Measurements from ENCODE around the gene IFT22. TPM values are rescaled to one million over a fixed set of nuclear protein-coding genes. Genes with fewer than 3 reads are reported as not detected.
"Not testable (repeated sequence)": the region's sequence is repeated elsewhere in the genome, so short reads cannot be mapped to it uniquely, and the experiment has no call there.

IFT22 gene
- total RNA-seq, 1 experiment from 2014 or later, result 41.9 TPM

DNA sequence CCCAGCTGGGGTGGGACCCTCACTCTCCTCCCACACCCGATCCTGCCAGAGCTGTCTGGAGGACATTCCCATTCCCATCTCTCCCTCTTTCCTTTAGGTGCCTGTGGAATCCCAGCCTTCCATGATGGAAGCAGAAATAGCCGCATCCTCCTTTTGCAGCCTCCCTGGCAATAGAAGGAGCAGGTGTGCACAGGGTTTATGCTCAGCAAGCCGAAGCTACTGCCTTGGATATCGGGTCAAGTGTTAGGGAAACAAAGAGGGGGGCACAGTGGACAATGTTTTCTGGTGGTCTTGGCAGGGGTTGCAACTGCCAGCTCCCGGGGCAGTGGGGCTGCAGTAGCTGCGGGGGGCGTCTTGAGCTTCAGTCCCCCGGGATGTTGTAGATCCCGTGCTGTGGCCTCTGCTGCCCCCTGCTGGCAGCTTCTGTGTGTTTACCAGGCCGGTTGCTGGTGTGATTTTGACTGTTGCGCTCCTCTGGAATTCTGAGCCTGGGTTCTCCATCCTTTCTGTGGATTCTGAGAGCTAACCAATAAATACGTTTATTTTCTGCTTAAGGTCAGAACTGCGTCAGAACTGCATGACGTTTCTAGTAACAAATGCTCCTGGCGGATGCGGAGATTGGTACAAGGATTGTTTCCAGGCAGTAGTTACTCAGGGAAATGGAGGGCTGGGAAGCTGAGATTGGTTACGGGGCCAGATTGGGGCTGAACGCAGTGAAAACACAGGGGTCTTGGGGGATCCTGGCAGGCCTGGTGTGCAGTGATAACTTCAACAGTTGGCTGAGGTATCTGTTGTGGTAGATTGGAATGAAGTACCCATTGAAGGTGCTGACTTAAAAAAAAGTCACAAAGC is 31.2 kb downstream of the IFT22 start:
- DNase-seq (ENCODE audit: low spot score), result peak; percentile 52
- H3K4me3 ChIP-seq (ENCODE audit: low read depth, low read length, poor library complexity, severe bottlenecking); BruUV-seq (replicated peaks); H3K4me1 ChIP-seq (ENCODE audit: insufficient read depth, low read length, poor library complexity, severe bottlenecking); intact Hi-C loops (cut with micrococcal nuclease; ENCODE audit: unreplicated experiment); H3K9me3 ChIP-seq (ENCODE audit: low read depth, low read length, poor library complexity, severe bottlenecking); H3K36me3 ChIP-seq (ENCODE audit: insufficient read depth, low read length, poor library complexity, severe bottlenecking); POLR2A ChIA-PET (ENCODE audit: low non-redundant PET); H3K27ac ChIP-seq (ENCODE audit: low read depth, low read length, poor library complexity, severe bottlenecking); H3K27me3 ChIP-seq (replicated peaks; ENCODE audit: insufficient read depth, low read depth, low read length, poor library complexity): not testable (repeated sequence)
- TF ChIP-seq, protein P1, sequence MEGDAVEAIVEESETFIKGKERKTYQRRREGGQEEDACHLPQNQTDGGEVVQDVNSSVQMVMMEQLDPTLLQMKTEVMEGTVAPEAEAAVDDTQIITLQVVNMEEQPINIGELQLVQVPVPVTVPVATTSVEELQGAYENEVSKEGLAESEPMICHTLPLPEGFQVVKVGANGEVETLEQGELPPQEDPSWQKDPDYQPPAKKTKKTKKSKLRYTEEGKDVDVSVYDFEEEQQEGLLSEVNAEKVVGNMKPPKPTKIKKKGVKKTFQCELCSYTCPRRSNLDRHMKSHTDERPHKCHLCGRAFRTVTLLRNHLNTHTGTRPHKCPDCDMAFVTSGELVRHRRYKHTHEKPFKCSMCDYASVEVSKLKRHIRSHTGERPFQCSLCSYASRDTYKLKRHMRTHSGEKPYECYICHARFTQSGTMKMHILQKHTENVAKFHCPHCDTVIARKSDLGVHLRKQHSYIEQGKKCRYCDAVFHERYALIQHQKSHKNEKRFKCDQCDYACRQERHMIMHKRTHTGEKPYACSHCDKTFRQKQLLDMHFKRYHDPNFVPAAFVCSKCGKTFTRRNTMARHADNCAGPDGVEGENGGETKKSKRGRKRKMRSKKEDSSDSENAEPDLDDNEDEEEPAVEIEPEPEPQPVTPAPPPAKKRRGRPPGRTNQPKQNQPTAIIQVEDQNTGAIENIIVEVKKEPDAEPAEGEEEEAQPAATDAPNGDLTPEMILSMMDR (conservative IDR thresholded peaks at IDR 0.05; ENCODE audit: low read depth, low read length), result peak; percentile 72
- CTCF ChIA-PET, result interaction anchor here (0.5 to 1.6 kb wide), 5 partner anchors 13 to 413 kb away, joined by 3 to 9 read pairs (median 5); no protein-coding TSS in a partner anchor

DNA sequence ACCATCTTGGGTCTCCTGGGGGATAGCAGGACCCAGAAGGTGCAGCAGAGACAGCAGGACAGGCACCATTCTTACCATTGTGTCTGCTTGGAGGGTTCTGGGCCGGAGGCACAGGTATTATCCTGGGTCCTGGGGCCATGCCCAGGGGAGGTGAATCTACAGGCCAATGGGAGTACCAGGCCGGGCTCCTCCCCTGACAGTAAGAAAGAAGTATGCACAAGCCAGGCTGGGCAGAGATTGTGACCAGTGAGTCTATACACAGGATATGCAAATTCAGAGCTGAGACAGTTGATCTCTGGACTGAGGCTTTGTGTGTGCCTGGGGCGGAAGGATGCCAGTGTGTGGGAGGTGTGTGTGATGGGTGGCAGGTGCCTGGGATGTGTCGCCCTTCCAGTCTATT is 31.9 kb downstream of the IFT22 start:
- H3K4me3 ChIP-seq (ENCODE audit: low read depth, low read length, poor library complexity, severe bottlenecking); intact Hi-C loops (cut with micrococcal nuclease; ENCODE audit: unreplicated experiment); H3K9me3 ChIP-seq (ENCODE audit: low read depth, low read length, poor library complexity, severe bottlenecking); H3K27ac ChIP-seq (ENCODE audit: low read depth, low read length, poor library complexity, severe bottlenecking); BruUV-seq (replicated peaks); H3K27me3 ChIP-seq (replicated peaks; ENCODE audit: insufficient read depth, low read depth, low read length, poor library complexity); H3K36me3 ChIP-seq (ENCODE audit: insufficient read depth, low read length, poor library complexity, severe bottlenecking); DNase-seq (ENCODE audit: low spot score); POLR2A ChIA-PET (ENCODE audit: low non-redundant PET); H3K4me1 ChIP-seq (ENCODE audit: insufficient read depth, low read length, poor library complexity, severe bottlenecking): not testable (repeated sequence)
- CTCF ChIA-PET, result interaction anchor here (1.6 kb wide), 1 partner anchor 146 kb away, joined by 3 read pairs; no protein-coding TSS in a partner anchor

GRCh38 chr7:101288439-101288838 is 33.2 kb downstream of the IFT22 start:
- Histone ChIP-seq H3K36me3 (ENCODE audit: insufficient read depth, low read length, poor library complexity, severe bottlenecking) (no peaks in the 10 kb centered on the region), H3K27ac (ENCODE audit: low read depth, low read length, poor library complexity, severe bottlenecking) (no peak overlapping the region), H3K27me3 (replicated peaks; ENCODE audit: insufficient read depth, low read depth, low read length, poor library complexity) (peaks cover 8% of the 10 kb centered on the region), H3K9me3 (ENCODE audit: low read depth, low read length, poor library complexity, severe bottlenecking) (no peaks in the 10 kb centered on the region), H3K4me3 (ENCODE audit: low read depth, low read length, poor library complexity, severe bottlenecking) (no peak overlapping the region), H3K4me1 (ENCODE audit: insufficient read depth, low read length, poor library complexity, severe bottlenecking) (no peaks in the 10 kb centered on the region)
- TF ChIP-seq, protein P1 (conservative IDR thresholded peaks at IDR 0.05; ENCODE audit: low read depth, low read length), result no peak
- TF ChIP-seq EZH2 (IDR thresholded peaks at IDR 0.05; ENCODE audit: borderline replicate concordance, low read depth, low read length, poor library complexity, severe bottlenecking), result no peak
- no peak for DNase-seq (ENCODE audit: low spot score)
- intact Hi-C loops (cut with micrococcal nuclease; ENCODE audit: unreplicated experiment), result no loop called here
- CTCF ChIA-PET, result no interaction called here
- BruUV-seq (replicated peaks), result no TSS peak
- POLR2A ChIA-PET (ENCODE audit: low non-redundant PET), result no interaction called here

DNA sequence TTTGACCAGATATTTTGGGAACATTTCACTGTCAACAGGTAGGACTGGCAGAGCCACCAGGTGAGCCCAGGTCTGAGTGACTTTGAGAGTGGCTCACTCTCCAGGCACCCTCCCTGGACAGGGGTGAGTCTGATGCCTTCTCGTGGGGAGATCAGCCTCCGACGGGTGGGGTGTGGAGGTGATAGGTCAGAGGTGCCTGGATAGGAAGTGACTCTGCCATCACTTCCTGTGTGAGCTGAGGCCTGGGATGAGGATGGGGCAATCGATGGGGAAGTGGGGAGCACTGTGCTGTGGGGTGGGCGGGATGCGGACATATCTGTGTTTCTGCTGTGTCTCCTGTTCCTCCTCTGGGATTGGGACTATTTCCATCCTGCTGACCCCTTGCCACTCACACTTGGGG is 34.6 kb downstream of the IFT22 start:
- TF ChIP-seq EZH2 (IDR thresholded peaks at IDR 0.05; ENCODE audit: borderline replicate concordance, low read depth, low read length, poor library complexity, severe bottlenecking), result no peak
- TF ChIP-seq, protein P1 (conservative IDR thresholded peaks at IDR 0.05; ENCODE audit: low read depth, low read length), result no peak
- no peak for DNase-seq (ENCODE audit: low spot score)
- POLR2A ChIA-PET (ENCODE audit: low non-redundant PET), result no interaction called here
- Histone ChIP-seq H3K9me3 (ENCODE audit: low read depth, low read length, poor library complexity, severe bottlenecking) (no peaks in the 10 kb centered on the region), H3K27ac (ENCODE audit: low read depth, low read length, poor library complexity, severe bottlenecking) (no peak overlapping the region), H3K27me3 (replicated peaks; ENCODE audit: insufficient read depth, low read depth, low read length, poor library complexity) (peaks cover 7% of the 10 kb centered on the region), H3K4me1 (ENCODE audit: insufficient read depth, low read length, poor library complexity, severe bottlenecking) (no peaks in the 10 kb centered on the region), H3K36me3 (ENCODE audit: insufficient read depth, low read length, poor library complexity, severe bottlenecking) (no peaks in the 10 kb centered on the region), H3K4me3 (ENCODE audit: low read depth, low read length, poor library complexity, severe bottlenecking) (no peak overlapping the region)
- no TSS peak for BruUV-seq (replicated peaks)
- CTCF ChIA-PET, result no interaction called here
- intact Hi-C loops (cut with micrococcal nuclease; ENCODE audit: unreplicated experiment), result no loop called here

- BruUV-seq (replicated peaks); POLR2A ChIA-PET (ENCODE audit: low non-redundant PET); H3K27ac ChIP-seq (ENCODE audit: low read depth, low read length, poor library complexity, severe bottlenecking); CTCF ChIA-PET; H3K4me1 ChIP-seq (ENCODE audit: insufficient read depth, low read length, poor library complexity, severe bottlenecking); H3K36me3 ChIP-seq (ENCODE audit: insufficient read depth, low read length, poor library complexity, severe bottlenecking); H3K9me3 ChIP-seq (ENCODE audit: low read depth, low read length, poor library complexity, severe bottlenecking); H3K4me3 ChIP-seq (ENCODE audit: low read depth, low read length, poor library complexity, severe bottlenecking); DNase-seq (ENCODE audit: low spot score); intact Hi-C loops (cut with micrococcal nuclease; ENCODE audit: unreplicated experiment); H3K27me3 ChIP-seq (replicated peaks; ENCODE audit: insufficient read depth, low read depth, low read length, poor library complexity): not testable (repeated sequence)
Observed at GRCh38 chr7:101285880-101286279, 35.7 kb downstream of the IFT22 start.

Data from A673 (cell line).